NCI-H1930 (cell line): ENCODE results near the gene BSG.
A peak's percentile ranks its signal among the peaks of the same experiment; 100 is the strongest.

ENCODE experiments used
- DNase-seq, 2 experiments: peaks; one replicate each; lab custom pipeline; 2025; lab: John Stamatoyannopoulos, UW

The BSG gene

DNA sequence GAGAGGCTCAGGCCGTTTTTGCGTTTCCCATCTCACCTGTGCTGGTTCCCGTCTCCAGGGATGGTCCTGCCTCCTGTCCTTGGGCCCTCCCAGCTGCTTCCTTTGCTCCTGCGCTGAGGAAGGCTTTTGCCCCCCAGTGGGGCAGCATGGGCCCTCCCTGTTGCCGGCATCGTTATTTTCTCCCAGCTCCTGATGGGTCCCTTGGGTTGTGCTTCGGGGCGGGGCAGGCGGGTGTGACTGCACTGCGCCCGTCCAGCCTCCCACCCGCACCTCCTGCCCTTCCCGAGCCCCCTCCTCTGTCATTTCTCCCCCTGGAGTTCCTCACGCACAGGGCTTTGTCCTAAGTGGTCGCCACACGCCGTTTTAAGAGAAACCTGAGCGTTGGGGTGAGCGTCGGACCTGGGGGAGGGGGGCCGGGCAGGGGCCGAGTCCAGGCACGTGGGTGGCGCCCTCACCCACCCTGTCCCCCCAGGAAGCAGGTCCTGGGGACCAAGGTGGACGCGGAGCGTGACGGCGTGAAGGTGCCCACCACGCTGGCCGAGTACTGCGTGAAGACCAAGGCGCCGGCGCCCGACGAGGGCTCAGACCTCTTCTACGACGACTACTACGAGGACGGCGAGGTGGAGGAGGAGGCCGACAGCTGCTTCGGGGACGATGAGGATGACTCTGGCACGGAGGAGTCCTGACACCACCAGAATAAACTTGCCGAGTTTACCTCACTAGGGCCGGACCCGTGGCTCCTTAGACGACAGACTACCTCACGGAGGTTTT, 31.3 kb upstream of the BSG start:
- DNase-seq = no peak

DNA sequence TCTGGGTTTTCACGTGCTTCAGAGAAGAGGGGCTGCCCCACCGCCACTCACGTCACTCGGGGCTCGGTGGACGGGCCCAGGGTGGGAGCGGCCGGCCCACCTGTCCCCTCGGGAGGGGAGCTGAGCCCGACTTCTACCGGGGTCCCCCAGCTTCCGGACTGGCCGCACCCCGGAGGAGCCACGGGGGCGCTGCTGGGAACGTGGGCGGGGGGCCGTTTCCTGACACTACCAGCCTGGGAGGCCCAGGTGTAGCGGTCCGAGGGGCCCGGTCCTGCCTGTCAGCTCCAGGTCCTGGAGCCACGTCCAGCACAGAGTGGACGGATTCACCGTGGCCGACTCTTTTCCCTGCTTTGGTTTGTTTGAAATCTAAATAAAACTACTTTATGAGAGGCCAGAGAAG, 30.7 kb upstream of the BSG start:
- DNase-seq = no peak

DNA sequence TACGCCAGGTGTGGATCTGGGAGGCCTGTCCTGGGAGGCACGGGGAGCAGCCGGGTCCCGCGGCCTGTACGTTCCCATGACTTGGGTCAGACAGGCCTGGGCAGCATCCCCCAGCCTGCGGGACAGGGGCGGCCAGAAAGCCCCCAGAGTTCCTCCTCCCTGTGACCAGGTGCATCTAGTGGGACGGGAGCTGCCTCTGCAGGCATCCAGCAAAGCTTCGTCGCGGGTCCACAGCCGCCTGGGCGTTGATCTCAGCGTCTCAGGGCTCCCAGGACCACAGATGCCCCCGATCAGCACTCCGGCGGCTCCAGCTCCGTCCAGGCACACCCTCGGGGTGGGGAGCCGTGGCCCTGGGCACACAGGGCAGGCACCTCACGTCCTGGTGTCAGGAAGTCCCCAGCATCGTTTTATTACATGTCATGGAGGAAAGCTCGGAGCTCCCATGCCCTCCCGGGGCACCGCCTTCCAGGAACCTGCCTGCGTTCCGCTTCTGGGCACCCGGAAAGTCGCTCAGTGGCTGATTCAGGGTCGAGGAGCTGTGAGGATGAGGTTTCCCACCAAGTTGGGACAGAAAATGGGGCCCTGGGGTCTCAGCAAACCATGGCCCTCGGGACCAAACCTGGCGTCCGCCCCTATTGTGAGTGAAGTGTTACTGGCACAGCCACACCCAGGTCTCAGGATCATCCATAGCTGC, 30.1 kb upstream of the BSG start:
- no peak for DNase-seq

DNA sequence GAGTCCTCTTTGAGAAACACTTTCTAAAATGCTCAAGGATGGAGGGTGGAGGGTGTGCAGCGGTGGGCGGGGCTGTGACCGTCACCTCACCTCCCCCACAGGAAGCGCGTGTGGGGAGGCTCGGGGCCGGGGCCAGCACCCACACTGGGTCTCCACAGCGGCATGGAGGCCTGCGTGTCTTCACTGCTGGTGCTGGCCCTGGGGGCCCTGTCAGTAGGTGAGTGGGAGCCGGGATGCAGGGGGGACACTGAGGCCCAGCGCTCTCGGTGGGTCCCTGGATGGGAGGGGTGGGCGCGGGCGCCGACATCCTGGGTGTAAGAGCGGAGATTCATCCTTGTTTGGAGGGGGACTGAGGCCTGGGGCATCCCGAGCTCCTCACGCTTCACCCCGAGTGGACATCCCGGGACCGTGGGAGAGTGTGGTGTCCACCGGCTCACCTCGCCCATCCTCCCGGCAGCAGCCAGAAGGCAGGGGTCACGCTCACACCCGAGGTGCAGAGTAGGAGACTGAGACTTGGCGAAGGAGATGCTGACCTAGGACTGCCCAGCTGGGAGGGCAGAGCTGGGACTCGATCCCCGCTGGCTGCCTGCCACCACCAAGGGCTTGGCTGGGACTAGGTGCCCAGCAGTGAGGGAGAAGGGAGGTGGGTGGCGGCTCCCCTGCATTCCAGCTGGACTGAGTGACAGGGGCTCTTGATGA, 28.3 kb upstream of the BSG start, which contains the start of gene GZMM:
Gene GZMM, plus strand, starts transcription at position 144 of the 699 bp plus-strand sequence. Its CDS starts 19 bp downstream, at position 163.
- no peak for DNase-seq

DNA sequence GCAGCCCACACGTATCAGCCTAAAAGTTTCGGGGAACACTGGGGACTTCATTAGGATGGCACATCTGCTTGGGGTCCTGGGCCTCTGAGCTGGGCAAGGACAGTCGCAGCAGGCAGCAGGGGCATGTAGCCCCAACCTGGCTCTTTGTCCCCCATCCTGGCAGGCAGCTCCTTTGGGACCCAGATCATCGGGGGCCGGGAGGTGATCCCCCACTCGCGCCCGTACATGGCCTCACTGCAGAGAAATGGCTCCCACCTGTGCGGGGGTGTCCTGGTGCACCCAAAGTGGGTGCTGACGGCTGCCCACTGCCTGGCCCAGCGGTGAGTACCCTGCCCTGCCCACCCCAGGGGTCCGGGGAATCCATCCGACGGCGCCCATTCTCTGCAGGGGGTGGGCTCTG, 25.3 kb upstream of the BSG start:
- DNase-seq = no peak

DNA sequence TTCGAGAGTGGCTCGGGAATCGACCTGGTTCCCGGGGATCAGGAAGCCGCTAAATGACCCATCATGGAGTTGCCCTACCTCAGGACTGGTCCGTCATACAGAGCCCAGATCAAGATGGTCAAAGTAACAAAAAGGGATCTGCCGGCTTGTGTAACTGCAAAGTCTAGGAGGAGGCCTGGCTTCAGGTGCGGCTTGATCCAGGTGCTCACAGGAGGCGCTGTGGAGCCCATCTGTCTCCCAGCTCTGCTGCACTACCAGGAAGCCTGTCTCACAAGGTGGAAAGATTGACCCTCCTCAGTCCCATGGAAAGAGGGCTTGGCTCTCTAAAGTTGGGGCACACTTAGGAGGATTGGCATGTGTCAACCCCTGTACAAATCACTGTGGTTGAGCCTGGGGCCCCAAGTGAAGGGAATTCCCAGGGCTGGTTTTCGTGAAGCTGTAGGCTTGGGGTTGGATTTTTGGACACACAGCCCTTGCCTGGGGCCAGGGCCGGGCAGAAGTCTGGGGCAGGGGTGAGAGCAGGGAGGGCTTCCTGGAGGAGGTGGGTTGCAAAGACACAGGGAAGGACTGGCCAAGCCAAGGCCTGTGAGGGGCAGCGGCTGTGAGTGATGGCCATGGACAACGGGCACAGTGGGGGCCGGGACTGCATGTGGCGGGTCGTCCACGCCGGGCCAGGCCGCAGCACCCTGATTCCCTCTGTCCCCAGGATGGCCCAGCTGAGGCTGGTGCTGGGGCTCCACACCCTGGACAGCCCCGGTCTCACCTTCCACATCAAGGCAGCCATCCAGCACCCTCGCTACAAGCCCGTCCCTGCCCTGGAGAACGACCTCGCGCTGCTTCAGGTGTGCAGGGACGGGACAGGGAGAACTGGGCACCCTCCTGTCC, 24.3 kb upstream of the BSG start:
- DNase-seq = no peak

DNA sequence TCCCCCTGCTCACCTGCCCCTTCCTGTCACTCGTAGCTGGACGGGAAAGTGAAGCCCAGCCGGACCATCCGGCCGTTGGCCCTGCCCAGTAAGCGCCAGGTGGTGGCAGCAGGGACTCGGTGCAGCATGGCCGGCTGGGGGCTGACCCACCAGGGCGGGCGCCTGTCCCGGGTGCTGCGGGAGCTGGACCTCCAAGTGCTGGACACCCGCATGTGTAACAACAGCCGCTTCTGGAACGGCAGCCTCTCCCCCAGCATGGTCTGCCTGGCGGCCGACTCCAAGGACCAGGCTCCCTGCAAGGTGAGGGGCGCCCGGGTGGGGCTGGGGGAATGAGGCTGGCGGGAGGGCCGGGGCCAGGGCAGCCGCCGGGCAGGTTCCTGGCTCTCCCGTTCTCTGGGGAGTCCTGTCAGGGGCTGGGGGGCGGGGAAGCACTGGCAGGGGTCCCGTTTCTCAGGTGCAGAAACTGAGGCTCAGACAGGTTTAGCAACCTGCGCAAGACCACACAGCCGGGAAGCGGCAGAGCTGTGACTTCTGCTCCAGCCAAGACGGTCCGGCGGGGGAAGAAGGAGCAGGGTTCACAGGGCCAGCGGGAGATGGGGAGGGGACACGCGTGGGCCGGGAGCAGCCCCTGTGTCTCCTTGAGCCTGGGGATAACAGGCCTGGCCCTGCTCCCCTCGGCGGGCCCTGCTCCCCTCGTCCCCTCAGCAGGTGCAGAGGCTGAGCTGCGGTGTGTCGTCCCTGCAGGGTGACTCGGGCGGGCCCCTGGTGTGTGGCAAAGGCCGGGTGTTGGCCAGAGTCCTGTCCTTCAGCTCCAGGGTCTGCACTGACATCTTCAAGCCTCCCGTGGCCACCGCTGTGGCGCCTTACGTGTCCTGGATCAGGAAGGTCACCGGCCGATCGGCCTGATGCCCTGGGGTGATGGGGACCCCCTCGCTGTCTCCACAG, 23.2 kb upstream of the BSG start:
- DNase-seq = no peak

DNA sequence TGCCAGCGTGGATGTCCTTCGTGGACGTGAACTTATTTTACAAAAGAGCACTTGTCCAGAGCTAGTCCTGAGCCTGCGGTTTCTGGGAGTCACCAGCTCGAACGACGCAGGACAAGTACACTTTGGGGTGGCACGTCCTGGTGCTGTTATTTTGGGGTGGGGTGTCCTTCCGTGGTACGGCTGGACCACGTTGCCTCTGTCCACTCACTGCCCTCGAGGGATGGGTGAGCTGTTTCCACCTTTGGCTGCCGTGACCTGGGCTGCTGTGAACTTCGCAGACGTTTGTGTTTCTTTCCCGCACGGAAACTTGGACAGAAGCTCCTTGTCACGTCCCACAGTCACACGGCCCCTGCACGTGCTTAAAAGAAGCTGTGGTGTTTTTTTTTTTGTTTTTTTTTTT, 17.6 kb upstream of the BSG start:
- DNase-seq = no peak

DNA sequence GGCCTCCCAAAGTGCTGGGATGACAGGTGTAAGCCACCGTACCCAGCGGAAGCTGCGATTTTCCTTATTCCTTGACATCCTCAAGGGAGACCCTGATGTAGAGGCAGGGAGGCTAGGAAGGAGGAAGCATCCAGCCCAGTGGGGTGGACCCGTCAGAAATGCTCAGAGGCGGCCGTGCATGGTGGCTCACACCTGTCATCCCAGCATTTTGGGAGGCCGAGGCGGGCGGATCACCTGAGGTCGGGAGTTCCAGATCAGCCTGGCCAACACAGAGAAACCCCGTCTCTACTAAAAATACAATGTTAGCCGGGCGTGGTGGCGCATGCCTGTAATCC, 17.0 kb upstream of the BSG start:
- DNase-seq = no peak

DNA sequence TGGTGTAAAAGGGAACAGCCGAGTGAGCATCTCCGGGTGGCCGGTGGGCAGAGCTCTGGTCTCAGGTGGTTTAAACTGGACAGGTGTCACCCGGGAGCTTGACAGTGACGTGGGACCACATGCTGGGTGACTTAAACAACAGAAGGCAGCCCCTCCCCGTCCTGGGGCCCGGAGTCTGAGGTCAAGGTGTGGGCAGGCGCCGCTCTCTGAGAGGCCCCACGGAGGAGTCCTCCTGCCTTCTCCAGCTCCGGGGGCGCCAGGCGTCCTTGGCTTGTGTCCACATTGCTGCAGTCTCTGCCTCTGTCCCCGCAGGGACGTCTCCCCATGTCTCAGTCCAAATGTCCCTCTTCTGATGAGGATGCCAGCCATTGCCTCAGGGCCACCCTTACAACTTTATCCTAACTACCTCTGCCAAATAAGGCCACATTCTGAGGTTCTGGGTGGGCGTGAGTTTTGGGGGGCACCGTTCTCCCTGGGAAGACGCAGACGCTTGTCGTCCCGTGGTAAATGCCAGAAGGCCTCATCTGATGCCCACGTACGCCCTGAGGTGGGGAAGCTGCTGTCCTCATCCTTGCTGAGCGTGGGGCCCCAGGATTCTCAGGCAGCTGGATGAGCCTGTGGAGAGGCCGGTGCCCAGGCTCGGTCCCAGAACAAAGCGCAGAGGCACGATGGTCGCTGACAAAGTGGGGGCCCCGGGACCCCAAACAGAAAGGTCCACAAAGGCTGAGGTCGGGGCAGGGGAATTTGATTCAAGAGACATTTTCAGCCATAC, 15.6 kb upstream of the BSG start:
- no peak for DNase-seq

DNA sequence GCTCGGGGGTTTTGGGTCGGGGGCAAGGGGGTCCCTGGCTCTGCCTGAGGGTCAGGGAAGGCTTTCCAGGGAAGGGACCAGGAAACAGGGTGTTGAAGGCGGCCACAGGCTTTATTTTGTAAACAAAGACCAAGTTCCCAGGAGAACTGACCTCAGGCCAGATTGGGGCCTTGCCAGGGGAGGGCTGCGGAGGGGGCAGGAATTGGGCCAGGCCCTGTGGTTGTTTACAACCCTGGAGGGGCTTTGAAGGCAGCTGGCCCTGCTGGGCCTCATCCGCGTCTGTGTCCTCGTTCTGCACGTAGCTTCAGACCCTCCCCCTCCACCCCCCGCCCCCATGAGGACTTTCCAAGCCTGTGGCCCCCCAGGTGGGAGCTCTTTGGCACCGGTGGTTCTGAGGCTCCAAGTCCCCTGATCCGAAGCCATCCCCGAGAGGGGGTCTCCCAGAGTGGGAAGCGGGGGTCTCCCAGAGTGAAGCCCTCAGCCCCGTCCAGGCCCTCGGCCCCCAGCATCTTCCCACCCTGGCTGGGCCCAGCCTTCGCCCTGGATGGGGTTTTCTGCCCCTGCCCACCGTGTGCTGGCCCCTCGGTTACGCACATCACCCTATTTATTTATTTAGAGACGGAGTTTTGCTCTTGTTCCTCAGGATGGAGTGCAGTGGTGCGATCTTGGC, 13.5 kb upstream of the BSG start:
- no peak for DNase-seq

DNA sequence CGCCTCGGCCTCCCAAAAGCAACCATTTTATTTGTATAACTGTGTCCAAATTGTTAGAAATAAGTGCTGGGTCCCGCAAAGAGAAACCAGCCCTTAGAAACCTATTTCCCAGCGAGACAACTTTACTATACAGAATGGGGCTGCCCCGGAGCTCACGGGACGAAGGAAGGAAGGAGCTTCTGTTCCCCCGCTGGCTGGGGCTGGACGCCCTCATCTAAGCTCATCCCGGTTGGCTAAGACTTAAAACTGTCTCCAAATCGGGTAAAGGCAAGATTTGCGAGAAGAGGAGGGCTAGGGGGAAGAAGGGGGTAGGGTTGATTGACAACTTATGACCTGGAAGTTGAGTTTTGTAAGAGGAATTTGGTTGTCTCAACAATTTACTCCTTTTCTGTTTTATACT, 12.3 kb upstream of the BSG start:
- no peak for DNase-seq

DNA sequence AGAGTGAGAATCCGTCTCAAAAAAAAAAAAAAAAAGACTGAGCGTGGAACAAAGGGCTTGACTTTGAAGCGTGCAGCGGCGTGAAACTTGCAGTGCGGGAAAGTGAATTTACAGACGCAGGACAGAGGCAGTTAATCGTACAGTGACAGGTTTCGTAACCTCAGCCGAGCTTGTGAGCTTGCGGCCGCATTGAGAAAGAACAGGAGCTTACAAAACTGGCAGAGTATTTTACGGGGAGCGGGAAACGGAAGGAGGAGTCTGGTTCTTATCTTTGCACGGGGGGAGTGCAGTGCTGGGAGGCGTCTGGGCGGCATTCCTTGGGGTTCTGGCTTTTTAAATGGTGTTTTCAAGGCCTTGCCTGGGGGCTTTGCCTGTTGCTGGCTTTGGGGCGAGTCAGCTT, 6.0 kb upstream of the BSG start:
- DNase-seq = no peak

DNA sequence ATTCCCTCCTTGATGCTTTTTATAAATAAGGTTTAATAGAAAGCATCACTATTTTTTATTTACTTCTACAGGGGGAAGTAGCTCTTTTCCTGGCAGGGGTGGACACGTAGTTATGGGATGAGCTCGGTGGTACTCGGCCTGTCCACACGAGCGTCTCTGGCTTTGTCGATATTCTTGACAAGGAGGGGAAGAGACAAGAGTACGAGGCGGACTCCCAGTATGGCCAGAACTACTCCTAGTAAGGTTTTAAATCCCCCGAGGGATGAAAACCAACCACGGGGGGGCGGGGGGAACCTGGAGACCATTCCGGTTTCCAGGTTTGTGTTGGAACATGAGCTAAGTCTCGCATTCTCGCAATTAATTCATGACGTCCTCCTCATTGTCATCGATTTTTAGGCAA, 5.6 kb upstream of the BSG start:
- DNase-seq = no peak

DNA sequence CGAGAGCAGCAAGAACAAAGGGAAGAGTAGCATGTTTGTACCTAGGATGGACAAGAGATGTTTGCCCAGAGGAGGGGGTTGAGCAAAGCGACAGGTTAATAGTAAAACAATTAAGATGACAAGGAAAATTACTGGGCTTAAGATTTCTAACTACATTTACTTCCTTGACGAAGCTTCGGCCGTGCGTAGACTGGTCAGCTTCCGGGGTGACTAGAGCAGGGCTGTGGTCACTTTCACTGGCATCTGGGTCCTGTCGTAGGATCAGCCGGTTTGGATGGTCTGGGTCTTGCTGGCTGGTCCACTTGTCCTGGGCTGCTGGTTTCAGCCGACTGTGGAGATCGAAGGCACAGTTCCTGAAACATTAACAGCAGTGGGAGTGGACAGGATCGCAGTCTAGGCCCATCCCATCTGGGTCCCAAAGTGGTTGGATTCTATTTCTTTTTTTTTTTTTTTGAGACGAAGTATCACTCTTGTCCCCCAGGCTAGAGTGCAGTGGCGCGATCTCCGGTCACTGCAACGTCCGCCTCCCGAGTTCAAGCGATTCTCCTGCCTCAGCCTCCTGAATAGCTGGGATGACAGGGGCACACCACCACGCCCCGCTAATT, 5.0 kb upstream of the BSG start:
- no peak for DNase-seq

DNA sequence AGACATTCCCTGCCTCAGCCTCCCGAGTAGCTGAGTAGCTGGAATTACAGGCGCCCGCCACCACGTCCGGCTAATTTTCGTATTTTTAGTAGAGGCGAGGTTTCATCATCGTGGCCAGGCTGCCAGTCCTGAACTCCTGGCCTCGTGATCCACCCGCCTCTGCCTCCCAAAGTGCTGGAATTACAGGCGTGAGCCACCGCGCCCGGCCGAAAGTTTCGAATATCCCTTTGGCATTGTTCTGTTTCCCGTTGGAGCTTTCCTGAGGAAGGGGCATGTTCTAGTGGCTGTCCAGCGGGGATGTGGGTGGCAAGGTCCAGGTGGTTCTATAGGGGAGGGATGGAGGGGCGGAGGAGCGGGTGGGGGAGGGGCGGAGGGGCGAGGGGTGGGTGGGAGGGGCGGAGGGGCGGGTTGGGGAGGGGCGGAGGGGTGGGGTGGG, 2.1 kb upstream of the BSG start:
- no peak for DNase-seq

DNA sequence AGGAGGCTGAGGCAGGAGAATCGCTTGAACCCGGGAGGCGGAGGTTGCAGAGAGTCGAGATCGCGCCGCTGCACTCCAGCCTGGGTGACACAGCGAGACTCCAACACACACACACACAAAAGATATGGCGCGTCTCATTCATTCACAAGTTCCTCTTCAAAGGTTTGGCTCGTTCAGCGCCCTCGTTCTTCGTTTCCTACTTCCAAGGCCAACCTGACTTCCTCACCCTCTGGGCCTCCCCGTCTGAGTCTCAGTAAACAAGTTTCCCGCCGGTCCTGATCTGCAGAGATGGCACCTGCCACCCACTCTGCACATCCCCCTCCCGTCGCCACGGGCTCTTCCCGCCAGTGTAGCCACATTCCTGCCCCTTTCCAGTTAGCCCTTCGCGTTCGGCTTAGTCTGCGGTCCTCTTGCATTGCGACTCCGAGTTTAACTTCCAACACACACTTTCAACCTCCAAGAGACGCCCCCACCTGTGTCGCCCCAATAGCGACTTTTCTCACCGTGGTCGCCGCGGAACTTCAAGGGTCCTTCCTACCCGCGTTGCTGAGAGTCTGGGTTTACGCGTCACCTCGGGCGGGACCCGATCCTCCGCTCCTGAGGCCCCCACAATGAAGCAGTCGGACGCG, 1.3 kb upstream of the BSG start:
- peak; percentile 39 to 58 for DNase-seq

DNA sequence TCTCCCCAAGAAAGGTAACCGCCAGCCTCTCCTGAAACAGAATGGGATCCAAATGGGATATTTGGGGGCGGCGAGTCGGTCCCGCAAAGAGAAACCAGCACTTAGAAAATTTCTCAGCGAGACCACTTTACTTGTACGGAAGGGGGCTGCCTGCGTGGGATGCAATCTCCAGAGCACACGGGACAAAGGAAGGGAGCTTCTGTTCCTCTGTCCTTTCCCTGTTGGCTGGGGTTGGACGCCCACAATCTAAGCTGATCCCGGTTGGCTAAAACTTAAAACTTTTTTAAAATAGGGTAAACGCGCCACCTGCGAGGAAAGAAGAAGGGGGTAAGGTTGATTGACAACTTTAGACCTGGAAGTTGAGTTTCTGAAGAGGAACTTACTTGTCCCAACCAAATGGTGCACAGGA, 826 bp upstream of the BSG start:
- no peak for DNase-seq
